ENCODE measurements around the gene ANP32A.

- TF ChIP-seq, protein P1, sequence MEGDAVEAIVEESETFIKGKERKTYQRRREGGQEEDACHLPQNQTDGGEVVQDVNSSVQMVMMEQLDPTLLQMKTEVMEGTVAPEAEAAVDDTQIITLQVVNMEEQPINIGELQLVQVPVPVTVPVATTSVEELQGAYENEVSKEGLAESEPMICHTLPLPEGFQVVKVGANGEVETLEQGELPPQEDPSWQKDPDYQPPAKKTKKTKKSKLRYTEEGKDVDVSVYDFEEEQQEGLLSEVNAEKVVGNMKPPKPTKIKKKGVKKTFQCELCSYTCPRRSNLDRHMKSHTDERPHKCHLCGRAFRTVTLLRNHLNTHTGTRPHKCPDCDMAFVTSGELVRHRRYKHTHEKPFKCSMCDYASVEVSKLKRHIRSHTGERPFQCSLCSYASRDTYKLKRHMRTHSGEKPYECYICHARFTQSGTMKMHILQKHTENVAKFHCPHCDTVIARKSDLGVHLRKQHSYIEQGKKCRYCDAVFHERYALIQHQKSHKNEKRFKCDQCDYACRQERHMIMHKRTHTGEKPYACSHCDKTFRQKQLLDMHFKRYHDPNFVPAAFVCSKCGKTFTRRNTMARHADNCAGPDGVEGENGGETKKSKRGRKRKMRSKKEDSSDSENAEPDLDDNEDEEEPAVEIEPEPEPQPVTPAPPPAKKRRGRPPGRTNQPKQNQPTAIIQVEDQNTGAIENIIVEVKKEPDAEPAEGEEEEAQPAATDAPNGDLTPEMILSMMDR (IDR thresholded peaks at IDR 0.05), result no peak
- no peak for TF ChIP-seq POLR2A (IDR thresholded peaks at IDR 0.05)
- no peak for TF ChIP-seq EP300 (IDR thresholded peaks at IDR 0.05)
These were observed 35.2 kb downstream of the ANP32A start for GRCh38 chr15:68785541-68785940.
